Left ventricle myocardium inferior (tissue), 1 donor: ENCODE results near the gene RXRA. TPM values are rescaled to one million over a fixed set of nuclear protein-coding genes. Genes with fewer than 3 reads are reported as not detected.

ENCODE experiments used
- DNase-seq: peaks from one replicate; pipeline ENCODE4 v3.0.0-alpha.2; 2020
- H3K27ac ChIP-seq: fragments of 200-600 bp; replicated peaks from 2 replicates; pipeline ENCODE4 v1.8.0; 2021
- H3K27me3 ChIP-seq: fragments of 200-600 bp; 2 replicates; pipeline ENCODE4 v1.8.0; 2021; ENCODE audit warnings: low read depth
- H3K36me3 ChIP-seq: fragments of 200-600 bp; 2 replicates; pipeline ENCODE4 v1.8.0; 2021
- H3K4me1 ChIP-seq: fragments of 200-600 bp; 2 replicates; pipeline ENCODE4 v1.8.0; 2021
- H3K4me3 ChIP-seq: fragments of 200-600 bp; 2 replicates; pipeline ENCODE4 v1.8.0; 2021; ENCODE audit warnings: mild to moderate bottlenecking, moderate library complexity
- H3K9me3 ChIP-seq: fragments of 200-600 bp; replicated peaks from 2 replicates; pipeline ENCODE4 v1.8.0; 2021
- intact Hi-C: fragments of 100-400 bp; cut with micrococcal nuclease; formaldehyde crosslinking; loops from one replicate; pipeline ENCODE4 v1.11.0; 2022
- total RNA-seq: library from RNA; stranded (reverse); fragmentation: NEBNext Ultra II Directional; extraction: Animal tissue kit (Norgen Biotek cat#: 25700); gene quantifications from one replicate; pipeline ENCODE4 v1.2.1, GENCODE V29; 2021
- TF ChIP-seq, protein P1 (sequence below): fragments of 200-600 bp; IDR thresholded peaks from 2 replicates; pipeline ENCODE4 v1.8.0; 2021; ENCODE audit warnings: antibody characterized with exemption, mild to moderate bottlenecking, borderline replicate concordance
- donor health status: DM: no; HTN: yes; CAD: no; lungs with severe emphysema.

Gene RXRA
- total RNA-seq, 1 donor from 2014 or later, result 57.1 TPM

DNA sequence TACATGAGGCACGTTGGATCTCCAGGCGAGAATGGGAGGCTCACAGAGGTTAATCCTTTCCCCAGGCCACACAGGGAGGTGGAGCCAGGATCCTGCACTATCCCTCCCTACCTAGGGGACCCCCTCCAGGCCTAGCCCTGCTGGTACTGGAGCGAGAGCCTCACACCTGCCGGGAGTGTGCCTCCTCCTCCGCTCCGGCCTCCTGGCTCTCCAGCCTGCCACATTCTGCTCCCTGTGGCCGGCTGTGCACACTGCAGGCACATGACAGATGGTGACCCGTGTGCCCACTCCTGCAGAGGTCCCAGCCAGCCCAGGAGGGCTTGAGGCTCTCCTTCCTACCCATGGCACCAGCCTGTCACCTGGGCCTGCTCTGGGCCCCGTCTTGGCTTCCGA, 93.4 kb downstream of the RXRA start:
- no peak for DNase-seq
- no peak overlapping the region for H3K27ac ChIP-seq
- H3K27me3 ChIP-seq, result no peaks in the 10 kb centered on the region
- H3K9me3 ChIP-seq, result no peaks in the 10 kb centered on the region
- TF ChIP-seq, protein P1, sequence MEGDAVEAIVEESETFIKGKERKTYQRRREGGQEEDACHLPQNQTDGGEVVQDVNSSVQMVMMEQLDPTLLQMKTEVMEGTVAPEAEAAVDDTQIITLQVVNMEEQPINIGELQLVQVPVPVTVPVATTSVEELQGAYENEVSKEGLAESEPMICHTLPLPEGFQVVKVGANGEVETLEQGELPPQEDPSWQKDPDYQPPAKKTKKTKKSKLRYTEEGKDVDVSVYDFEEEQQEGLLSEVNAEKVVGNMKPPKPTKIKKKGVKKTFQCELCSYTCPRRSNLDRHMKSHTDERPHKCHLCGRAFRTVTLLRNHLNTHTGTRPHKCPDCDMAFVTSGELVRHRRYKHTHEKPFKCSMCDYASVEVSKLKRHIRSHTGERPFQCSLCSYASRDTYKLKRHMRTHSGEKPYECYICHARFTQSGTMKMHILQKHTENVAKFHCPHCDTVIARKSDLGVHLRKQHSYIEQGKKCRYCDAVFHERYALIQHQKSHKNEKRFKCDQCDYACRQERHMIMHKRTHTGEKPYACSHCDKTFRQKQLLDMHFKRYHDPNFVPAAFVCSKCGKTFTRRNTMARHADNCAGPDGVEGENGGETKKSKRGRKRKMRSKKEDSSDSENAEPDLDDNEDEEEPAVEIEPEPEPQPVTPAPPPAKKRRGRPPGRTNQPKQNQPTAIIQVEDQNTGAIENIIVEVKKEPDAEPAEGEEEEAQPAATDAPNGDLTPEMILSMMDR, result peak; percentile 41
- H3K4me1 ChIP-seq, result peaks cover 88% of the 10 kb centered on the region
- intact Hi-C loops, result loop anchor here (10.0 kb wide), 1 partner anchor 55 kb away; no protein-coding TSS in a partner anchor
- no peak overlapping the region for H3K4me3 ChIP-seq
- peaks cover 45% of the 10 kb centered on the region for H3K36me3 ChIP-seq

DNA sequence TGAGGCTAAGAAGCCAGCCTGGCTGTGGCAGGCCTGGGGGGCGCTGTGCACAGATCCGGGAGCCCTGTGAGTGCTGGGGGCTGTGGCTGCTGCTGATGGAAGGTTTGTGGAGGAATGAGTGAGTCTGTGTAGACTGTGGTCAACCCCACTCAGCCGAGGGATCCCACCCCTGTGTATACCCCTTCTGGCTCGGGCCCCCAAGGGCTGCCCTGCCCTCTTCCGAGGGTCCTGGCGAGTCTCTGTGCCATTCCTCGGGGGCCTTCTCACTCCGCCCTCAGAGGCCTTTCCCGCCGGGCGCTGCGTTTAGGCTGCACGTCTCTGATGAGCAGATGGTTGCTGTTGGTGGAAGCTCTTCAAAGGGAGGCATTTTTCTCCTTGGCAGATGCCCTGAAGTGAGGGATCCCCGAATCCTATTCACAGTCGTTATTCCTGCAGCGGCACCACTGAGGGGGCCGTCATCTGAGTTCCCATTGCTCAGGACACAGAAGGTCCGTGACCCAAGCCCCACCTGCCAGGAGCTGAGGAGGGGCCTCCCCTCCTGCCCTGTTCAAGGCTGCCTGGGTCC, 94.1 kb downstream of the RXRA start:
- intact Hi-C loops, result no loop called here
- H3K27ac ChIP-seq, result no peak overlapping the region
- no peak overlapping the region for H3K4me3 ChIP-seq
- H3K27me3 ChIP-seq, result no peaks in the 10 kb centered on the region
- TF ChIP-seq, protein P1, result no peak
- peaks cover 45% of the 10 kb centered on the region for H3K36me3 ChIP-seq
- H3K9me3 ChIP-seq, result no peaks in the 10 kb centered on the region
- DNase-seq, result no peak
- peaks cover 85% of the 10 kb centered on the region for H3K4me1 ChIP-seq

DNA sequence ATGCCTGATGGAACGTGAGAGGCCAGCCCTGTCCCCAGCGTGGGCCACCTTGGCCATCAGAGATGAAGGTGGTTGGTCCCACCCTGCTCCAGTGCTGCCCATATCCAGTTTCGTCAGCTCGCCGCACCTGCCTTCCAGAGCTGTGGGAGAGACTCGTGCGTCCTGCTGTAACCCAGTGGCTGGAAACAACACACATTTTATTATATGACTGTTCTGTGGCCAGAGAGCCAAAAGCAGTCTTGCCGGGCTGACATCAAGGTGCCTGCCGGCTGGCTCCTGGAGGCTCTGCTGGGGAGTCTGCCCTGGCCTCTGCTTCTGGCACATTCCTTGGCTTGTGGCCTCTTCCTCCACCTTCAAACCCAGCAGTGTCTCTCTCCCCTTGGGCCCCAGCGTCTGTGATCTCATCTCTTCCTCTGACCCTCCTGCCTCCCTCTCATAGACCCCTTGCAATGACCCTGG, 94.7 kb downstream of the RXRA start:
- Histone ChIP-seq H3K9me3 (no peaks in the 10 kb centered on the region), H3K4me3 (no peak overlapping the region), H3K36me3 (peaks cover 49% of the 10 kb centered on the region), H3K4me1 (peaks cover 78% of the 10 kb centered on the region), H3K27me3 (no peaks in the 10 kb centered on the region), H3K27ac (no peak overlapping the region)
- DNase-seq, result no peak
- intact Hi-C loops, result no loop called here
- TF ChIP-seq, protein P1, result no peak

DNA sequence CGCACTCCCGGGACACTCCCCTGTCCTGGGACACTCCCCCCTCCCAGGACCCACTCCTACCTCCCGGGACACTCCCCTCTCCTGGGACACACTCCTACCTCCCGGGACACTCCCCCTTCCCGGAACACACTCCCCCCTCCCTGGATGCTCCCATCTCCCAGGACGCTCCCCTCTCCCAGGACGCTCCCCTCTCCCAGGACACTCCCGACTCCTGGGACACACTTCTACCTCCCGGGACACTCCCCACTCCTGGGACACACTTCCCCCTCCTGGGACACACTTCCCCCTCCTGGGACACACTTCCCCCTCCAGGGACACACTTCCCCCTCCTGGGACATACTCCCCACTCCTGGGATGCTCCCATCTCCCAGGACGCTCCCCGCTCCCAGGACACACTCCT, 95.6 kb downstream of the RXRA start:
- Histone ChIP-seq H3K9me3 (no peaks in the 10 kb centered on the region), H3K4me1 (peaks cover 75% of the 10 kb centered on the region), H3K36me3 (peaks cover 46% of the 10 kb centered on the region), H3K27me3 (no peaks in the 10 kb centered on the region), H3K4me3 (no peak overlapping the region), H3K27ac (peak overlapping the region; percentile 23)
- DNase-seq, result no peak
- TF ChIP-seq, protein P1, result no peak
- intact Hi-C loops, result no loop called here

DNA sequence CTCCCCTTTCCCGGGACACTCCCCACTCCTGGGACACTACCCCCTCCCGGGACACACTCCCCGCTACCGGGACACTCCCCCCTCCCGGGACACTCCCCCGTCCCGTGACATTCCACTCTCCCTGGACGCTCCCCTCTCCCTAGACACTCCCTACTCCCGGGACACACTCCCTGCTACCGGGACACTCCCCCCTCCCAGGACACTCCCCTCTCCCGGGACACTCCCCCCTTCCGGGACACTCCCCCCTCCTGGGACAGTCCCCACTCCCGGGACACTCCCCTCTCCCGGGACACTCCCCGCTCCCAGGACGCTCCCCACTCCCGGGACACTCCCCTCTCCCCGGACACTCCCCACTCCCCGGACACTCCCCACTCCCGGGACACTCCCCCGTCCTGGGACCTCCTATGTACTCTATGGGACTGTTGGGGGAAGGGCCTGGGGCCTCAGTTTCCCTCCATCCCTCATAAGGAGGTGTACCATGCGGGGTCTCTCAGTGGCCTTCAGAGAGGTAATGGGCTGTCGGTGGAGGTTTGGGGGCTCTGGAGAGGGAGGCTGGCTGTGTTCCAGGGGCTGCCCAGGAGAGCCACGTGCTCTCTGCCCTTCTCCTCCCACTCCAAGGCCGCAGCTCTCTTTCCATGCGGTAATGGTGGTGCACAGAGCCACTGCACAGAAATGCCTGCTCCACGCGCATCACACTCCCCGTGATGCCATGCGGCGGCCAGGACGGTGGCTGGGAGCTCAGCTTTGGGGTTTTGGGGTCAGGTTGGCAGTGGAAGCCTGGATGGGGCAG, 96.2 kb downstream of the RXRA start:
- H3K9me3 ChIP-seq, result no peaks in the 10 kb centered on the region
- TF ChIP-seq, protein P1, result no peak
- DNase-seq, result no peak
- H3K4me3 ChIP-seq, result no peak overlapping the region
- H3K27ac ChIP-seq, result peak overlapping the region; percentile 66
- peaks cover 69% of the 10 kb centered on the region for H3K4me1 ChIP-seq
- peaks cover 40% of the 10 kb centered on the region for H3K36me3 ChIP-seq
- no peaks in the 10 kb centered on the region for H3K27me3 ChIP-seq
- intact Hi-C loops, result no loop called here
